ENCODE results near the gene SNTA1.
A peak's percentile ranks its signal among the peaks of the same experiment; 100 is the strongest.
"Not testable (repeated sequence)": the region's sequence is repeated elsewhere in the genome, so short reads cannot be mapped to it uniquely, and the experiment has no call there.

SNTA1 gene

GRCh38 chr20:33389326-33389725 is 54.2 kb downstream of the SNTA1 start:
- DNase-seq, result not testable (repeated sequence)

GRCh38 chr20:33388268-33388667 is 55.3 kb downstream of the SNTA1 start:
- no peak for DNase-seq

GRCh38 chr20:33387177-33387576 is 56.4 kb downstream of the SNTA1 start:
- DNase-seq, result no peak

- DNase-seq, result no peak
These were observed 56.9 kb downstream of the SNTA1 start for GRCh38 chr20:33386673-33387072.

GRCh38 chr20:33377366-33377765 is 66.2 kb downstream of the SNTA1 start:
- DNase-seq, result no peak

GRCh38 chr20:33373735-33374605 is 69.6 kb downstream of the SNTA1 start:
- DNase-seq, result no peak

GRCh38 chr20:33372993-33373441 is 70.5 kb downstream of the SNTA1 start:
- no peak for DNase-seq

- peak; percentile 56 to 65 for DNase-seq
These were observed 73.3 kb downstream of the SNTA1 start for GRCh38 chr20:33370291-33370690.

GRCh38 chr20:33362898-33363297 is 80.7 kb downstream of the SNTA1 start:
- no peak for DNase-seq

GRCh38 chr20:33359399-33360261 is 83.9 kb downstream of the SNTA1 start:
- no peak for DNase-seq
